ENCODE measurements around the gene PHF14. TPM values are rescaled to one million over a fixed set of nuclear protein-coding genes. Genes with fewer than 3 reads are reported as not detected.
A peak's percentile ranks its signal among the peaks of the same experiment; 100 is the strongest.

The PHF14 gene
- total RNA-seq, 1 donor from 2014 or later: 43.6 TPM

DNA sequence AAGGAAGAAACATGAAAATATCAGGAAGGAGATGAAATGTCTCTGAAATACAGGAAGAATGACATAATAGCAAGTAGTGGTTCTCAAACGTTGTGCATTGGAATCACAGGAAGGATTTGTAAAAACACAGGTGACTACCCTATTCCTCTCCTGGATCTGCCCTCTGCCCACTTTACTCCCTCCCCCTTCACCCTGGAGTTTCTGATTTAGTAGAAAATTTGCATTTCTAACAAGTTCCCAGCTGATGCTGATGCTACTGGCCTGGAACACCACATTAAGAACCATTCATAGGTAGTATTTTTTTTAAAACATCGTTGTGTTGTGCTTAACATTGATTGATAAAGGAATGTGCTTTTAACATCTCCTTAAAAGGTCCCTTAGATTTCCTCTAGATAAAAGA is 130.9 kb downstream of the PHF14 start:
- no peak for DNase-seq (ENCODE audit: low read depth)

- no peak for DNase-seq (ENCODE audit: low read depth)
Observed at GRCh38 chr7:11109659-11110058, 136.0 kb downstream of the PHF14 start.

DNA sequence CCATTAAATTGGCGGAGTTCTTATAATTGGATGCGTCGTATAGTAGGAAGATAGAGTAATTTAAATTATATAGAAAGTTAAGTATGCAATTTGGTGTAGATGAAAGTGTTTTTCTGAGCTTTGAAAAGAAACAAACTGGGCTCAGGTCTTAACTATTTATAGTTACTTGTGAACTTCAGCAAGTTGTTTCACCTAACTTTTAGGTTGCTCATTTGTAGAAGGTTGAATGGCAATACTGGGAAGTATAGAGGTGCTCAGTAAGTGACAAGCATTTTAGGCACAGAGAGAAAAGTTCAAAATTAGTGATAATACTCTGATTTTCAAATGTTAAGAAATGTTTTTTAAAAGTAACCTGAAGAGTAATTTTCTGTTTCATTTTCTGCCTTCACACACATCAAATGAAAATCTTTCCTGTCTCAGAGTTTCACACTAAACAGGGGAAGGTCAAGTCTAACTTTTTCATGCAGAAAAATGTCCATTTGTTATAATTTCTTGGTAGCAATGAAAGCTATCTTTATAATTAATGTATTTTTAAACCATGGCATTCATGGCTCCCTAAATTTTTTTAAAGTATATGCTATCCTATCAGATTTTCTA is 146.5 kb downstream of the PHF14 start:
- no peak for DNase-seq (ENCODE audit: low read depth)

DNA sequence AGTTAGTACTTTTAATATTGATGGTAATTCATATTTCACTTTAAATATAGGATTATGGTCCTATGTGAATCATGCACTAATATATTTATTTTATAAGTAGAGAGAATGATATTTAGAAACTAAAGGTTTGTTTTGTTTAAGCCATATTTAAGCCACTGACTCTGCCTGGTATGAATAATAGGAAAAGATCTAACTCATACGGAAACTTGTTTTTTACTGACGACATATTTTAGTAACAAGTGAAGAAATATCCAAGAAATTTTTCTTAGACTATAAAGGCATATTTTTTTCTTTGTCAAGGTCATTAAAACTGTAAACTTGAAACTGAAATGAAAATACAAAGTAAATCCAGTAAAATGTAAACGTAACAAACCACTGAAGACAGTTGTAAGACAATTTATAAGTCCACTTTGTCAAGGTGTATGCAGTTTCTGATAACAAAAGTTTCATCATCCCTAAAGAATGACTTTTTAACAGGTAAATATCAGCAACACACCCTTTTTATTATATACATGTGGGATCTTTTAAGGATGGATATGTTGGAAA is 147.1 kb downstream of the PHF14 start:
- DNase-seq (ENCODE audit: low read depth): no peak

DNA sequence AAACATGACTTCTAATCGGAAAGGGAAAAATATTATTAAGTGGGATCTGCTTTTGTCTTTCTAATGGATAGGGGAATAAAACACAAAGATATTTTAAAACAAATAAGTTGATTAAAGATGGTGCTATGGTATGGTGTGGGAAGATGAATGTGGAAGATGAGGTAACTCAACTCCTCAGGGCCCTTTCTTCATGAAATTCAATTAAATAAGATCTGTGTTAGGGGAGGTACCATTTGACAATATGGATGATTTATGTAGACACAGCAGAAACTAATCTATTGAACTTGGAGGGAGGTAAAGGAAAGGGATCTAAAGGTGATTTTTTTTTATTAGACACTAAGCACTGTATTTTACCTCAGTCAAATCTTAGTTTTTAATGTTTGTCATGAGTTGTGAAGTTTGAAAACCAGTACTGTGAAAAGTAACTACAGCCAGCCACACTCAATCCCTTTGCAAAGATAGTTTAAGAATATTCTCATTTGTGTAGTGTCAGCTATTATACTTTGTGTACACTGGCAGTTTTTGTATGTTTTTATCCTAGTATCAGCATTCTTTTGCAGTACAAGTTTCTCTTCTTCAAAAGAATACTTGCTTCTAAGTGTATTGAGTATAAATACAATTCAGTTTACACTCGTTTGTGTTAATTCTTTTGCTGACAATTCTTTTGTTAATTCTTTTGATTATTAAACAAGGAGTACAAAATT is 151.3 kb downstream of the PHF14 start:
- no peak for DNase-seq (ENCODE audit: low read depth)

DNA sequence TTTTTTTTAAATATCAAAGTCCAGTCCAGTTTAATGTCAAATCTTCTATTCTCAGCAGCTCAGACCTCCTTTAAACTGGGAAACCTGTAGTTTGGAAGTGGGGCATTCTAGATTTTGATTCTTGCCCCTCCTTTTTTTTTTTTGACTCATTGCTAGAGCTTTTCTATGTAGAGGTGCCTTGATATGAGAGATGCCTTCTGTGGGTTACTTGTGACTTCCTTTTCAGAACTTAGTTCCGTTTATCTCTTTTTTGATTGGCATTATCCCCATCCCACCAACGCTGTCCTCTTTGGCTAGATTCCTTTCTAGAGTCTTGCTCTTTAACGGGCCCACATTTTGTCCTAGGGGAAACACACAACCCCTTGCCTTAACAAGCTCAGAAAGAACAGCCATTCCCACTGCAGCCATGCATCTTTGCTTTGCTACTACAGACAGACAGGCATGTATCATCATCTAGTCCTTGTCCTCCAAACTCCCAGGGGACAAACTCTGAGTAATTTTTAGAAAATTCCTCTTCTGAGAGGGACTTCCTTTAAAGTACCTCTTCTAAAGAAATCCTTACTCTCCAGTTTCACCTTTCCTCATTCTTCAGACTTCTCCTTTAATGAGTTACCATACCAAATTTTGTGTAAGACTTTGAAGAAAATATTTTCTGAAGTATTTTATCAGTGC is 153.6 kb downstream of the PHF14 start:
- no peak for DNase-seq (ENCODE audit: low read depth)

DNA sequence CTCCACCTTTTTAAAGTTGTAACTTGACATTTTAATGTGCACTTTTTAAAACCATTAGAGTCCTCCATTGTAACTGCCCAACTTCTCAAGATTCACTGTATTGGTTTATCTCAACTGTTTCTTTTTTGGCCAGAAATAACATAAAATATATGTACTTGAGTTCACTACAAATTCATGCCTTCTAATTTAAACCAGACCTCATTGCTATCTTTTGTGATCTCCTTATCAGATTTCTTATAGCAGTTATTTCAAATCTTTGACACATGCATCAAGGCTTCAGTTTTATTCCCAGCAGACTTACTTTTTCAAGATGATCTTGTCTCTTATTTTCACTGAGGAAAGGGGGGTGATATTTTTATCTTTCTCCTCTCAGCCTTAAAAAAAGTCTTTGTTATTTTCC is 154.3 kb downstream of the PHF14 start:
- DNase-seq (ENCODE audit: low read depth): no peak

GRCh38 chr7:11128498-11128897 is 154.8 kb downstream of the PHF14 start:
- DNase-seq (ENCODE audit: low read depth): no peak

DNA sequence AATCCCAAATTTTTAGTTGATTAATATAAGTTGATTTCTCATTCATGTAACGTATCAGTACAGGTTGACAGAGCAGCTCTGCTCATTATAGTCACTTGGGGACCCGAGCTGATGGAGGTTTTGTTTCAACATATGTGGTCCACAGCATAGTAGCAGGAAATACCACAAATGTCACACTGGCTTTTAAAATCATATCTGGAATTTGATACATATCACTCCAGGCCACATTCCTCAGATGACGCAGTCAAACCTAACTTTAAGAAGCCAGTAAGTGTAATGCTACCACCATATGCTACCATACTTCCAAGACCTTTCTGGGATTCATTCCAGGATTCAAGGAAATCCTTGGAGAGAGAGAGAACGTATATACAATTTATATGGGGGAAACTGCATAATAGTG is 156.3 kb downstream of the PHF14 start:
- DNase-seq (ENCODE audit: low read depth): no peak

DNA sequence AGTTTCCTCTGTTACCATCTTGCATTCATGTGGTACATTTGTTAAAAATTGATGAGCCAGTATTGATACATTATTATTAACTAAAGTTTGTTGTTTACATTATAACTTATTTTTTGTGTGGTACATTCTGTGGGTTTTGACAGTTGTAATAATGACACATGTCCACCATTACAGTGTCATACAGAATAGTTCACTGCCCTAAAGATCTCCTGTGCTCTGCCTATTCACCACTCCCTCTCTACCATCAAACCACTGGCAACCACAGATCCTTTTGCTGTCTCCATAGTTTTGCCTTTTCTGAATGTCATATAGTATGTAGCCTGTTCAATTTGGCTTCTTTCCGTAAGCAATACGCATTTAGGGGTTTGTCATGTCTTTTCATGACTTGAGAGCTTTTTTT is 156.9 kb downstream of the PHF14 start:
- no peak for DNase-seq (ENCODE audit: low read depth)

DNA sequence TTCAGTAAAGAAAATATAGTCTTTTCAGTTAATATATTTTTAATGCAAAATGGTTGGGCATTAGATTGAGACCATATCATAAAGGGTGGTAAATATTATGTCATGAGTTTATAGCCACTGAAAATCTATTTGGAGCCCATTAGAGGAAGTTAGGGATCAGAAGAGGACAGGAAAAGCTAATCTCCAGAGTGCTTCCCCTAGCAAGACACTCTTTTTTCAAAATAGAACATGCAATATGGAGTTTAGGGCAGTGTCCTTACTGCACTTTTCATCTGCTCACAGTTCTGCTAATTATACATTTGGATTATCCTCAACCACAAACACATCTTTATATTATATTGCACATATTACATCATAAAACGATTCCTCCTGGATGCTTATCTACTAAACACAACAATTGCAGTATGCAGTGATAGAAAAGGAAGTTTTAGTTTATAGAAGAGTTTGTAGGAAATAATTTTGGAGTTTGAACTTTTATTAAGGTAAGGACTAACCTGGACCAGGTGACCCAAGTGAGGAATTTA is 159.8 kb downstream of the PHF14 start:
- no peak for DNase-seq (ENCODE audit: low read depth)

- DNase-seq (ENCODE audit: low read depth): no peak
Observed at GRCh38 chr7:11135573-11135972, 161.9 kb downstream of the PHF14 start.

DNA sequence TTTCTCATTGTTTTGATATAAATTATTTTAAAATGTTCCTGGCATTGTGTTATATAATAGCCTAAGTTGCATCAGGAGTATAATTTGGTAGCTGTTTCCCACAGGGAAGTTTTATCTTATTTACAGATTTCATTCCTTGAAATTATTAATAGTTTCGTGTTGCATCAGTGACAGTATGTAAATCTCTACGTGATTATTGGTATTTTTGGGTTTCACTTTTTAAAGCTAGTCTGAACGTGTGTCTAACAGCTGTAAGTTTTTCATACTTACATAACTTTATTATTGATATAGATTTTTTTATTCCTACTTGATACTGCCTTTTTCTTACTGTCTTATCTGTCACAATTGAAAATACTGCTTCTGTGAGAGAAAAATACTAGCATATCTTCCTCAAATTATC is 167.9 kb downstream of the PHF14 start:
- DNase-seq (ENCODE audit: low read depth): no peak

- DNase-seq (ENCODE audit: low read depth): no peak
Observed at GRCh38 chr7:11153694-11154093, 180.0 kb downstream of the PHF14 start.

DNA sequence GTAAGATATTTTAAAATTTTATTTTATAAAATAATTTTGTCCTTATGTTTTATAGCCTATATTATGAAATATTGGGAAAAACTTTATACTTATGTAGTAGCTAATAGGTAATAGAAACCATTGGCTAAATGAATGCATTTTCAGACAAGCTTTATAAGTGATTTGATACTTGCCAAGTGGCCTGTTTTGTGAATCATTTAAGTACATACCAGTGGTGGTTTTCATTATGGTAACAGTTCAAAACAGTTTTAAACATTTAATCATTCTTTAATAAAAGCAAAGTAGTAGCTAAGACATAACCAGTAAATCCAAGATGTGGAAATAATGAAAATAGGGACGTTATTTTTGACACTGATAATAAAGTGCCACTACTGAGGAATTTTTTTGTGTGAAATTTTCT is 182.2 kb downstream of the PHF14 start:
- peak; percentile 35 for DNase-seq (ENCODE audit: low read depth)

DNA sequence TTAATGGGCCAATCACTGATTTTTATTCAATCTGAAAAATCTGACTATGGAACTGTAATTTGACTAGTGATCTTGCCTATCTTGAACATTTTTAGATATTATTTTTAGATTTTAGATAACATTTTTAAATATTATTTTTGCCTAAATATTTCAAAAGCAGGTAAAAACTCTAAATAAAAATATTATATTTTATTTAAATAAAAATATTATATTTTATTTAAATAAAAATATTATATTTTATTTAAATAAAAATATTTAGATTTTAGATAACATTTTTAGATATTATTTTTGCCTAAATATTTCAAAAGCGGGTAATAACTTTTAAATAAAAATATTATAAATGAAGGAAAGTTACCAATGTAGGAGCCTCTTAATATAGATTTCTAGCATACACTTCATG is 187.8 kb downstream of the PHF14 start:
- DNase-seq (ENCODE audit: low read depth): no peak

DNA sequence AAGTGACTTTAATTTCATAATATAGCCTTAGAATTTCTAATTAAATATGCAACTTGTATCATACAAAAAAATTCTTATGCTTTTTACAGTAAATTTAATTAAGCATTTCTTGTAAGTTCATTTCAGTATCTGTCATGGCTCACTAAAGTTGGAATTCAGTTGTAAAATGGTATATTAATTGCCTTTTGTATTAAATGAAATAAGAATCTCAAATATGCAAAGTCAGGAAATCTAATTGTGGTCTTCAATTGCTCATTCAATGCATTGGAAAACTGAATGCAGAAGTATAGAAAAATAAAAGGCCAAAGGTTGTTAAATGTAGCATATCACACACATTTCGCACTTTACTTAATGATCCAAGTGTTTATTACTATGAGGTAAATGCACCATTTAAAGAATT is 189.5 kb downstream of the PHF14 start:
- DNase-seq (ENCODE audit: low read depth): no peak

GRCh38 chr7:11166051-11166450 is 192.4 kb downstream of the PHF14 start:
- DNase-seq (ENCODE audit: low read depth): no peak

DNA sequence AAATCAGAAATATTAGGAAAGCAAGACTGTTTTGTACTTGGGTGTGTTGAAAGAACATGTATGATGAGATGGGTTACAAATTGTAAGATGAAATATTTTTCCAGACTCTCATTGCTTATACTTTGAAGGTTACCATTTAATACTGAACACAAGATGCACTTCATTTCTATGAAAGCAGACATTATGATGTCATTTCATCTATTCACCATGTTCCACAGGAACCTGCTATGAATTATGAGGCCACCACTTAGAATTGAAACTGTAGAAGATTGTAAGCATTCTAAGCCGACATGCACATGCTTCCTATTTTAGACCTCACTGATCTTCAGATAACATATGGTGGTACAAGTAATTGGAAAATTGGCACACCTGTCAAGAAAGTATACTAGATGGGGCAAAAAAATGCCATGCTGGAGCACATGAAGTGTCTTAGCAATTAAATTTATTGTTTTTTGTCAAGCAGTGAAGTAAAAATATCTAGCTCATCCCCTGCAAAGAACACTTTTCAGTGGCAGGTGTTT is 195.0 kb downstream of the PHF14 start:
- DNase-seq (ENCODE audit: low read depth): no peak

GRCh38 chr7:11170175-11170574 is 196.5 kb downstream of the PHF14 start:
- DNase-seq (ENCODE audit: low read depth): no peak

- DNase-seq (ENCODE audit: low read depth): no peak
Observed at GRCh38 chr7:11170863-11171568, 197.3 kb downstream of the PHF14 start.
